Middle frontal gyrus (tissue), 1 donor: Measurements from ENCODE around the gene NHLH1.

Source experiments
- DNase-seq: peaks from one replicate; pipeline ENCODE4 v3.0.0-alpha.2; 2015; ENCODE audit warnings: low spot score; ENCODE audit errors: extremely low spot score

Gene NHLH1

GRCh38 chr1:160358073-160358472 lies 8.8 kb upstream of the NHLH1 start:
- no peak for DNase-seq

GRCh38 chr1:160359559-160360226 lies 7.2 kb upstream of the NHLH1 start:
- DNase-seq, result no peak

- no peak for DNase-seq
These were observed 6.6 kb upstream of the NHLH1 start for GRCh38 chr1:160360227-160360695.

GRCh38 chr1:160361199-160361598 lies 5.7 kb upstream of the NHLH1 start:
- DNase-seq, result no peak

- DNase-seq, result no peak
These were observed 5.1 kb upstream of the NHLH1 start for GRCh38 chr1:160361814-160362167.

- DNase-seq, result no peak
These were observed 4.5 kb upstream of the NHLH1 start for GRCh38 chr1:160362168-160362957.

- no peak for DNase-seq
These were observed 3.9 kb upstream of the NHLH1 start for GRCh38 chr1:160363010-160363409.

GRCh38 chr1:160363951-160364735 lies 2.7 kb upstream of the NHLH1 start:
- no peak for DNase-seq

GRCh38 chr1:160365325-160365724 lies 1.5 kb upstream of the NHLH1 start:
- no peak for DNase-seq

- no peak for DNase-seq
These were observed 637 bp downstream of the NHLH1 start for GRCh38 chr1:160367516-160367900.

- DNase-seq, result no peak
These were observed 1.4 kb downstream of the NHLH1 start for GRCh38 chr1:160367934-160368923.

- no peak for DNase-seq
These were observed 2.2 kb downstream of the NHLH1 start for GRCh38 chr1:160369087-160369486.

- DNase-seq, result no peak
These were observed 3.9 kb downstream of the NHLH1 start for GRCh38 chr1:160370561-160371345.

- no peak for DNase-seq
These were observed 4.4 kb downstream of the NHLH1 start for GRCh38 chr1:160371346-160371631.

- DNase-seq, result no peak
These were observed 4.9 kb downstream of the NHLH1 start for GRCh38 chr1:160371756-160372155.

GRCh38 chr1:160373696-160374095 lies 6.8 kb downstream of the NHLH1 start:
- DNase-seq, result no peak

GRCh38 chr1:160374306-160375110 lies 7.6 kb downstream of the NHLH1 start:
- no peak for DNase-seq

- DNase-seq, result no peak
These were observed 9.1 kb downstream of the NHLH1 start for GRCh38 chr1:160375788-160376524.
